Activated CD8-positive, alpha-beta memory T cell treated with anti-CD3 and anti-CD28 coated beads for 4 hours (primary cell): Measurements from ENCODE around the gene SIRT7.

Source experiments
- DNase-seq, 2 donors: peaks; one replicate each; pipeline ENCODE4 v3.0.0-alpha.2; 2020; ENCODE audit warnings: low read depth in 2 of 2

SIRT7 gene

GRCh38 chr17:81905993-81906392 is 12.0 kb downstream of the SIRT7 start:
- no peak for DNase-seq

GRCh38 chr17:81905424-81905875 is 12.5 kb downstream of the SIRT7 start:
- no peak for DNase-seq

GRCh38 chr17:81904600-81905423 is 13.2 kb downstream of the SIRT7 start:
- DNase-seq: no peak

- no peak for DNase-seq
Observed at GRCh38 chr17:81903896-81904599, 13.9 kb downstream of the SIRT7 start.

GRCh38 chr17:81903415-81903831 is 14.6 kb downstream of the SIRT7 start:
- DNase-seq: no peak

GRCh38 chr17:81902653-81903414 is 15.1 kb downstream of the SIRT7 start:
- no peak for DNase-seq

GRCh38 chr17:81902023-81902652 is 15.8 kb downstream of the SIRT7 start, which contains the start of gene NPB:
TSS of gene NPB (plus strand) at chr17:81902238. CDS start at chr17:81902278, 40 bp downstream.
- no peak for DNase-seq

- DNase-seq: no peak
Observed at GRCh38 chr17:81901167-81902022, 16.6 kb downstream of the SIRT7 start.

- no peak for DNase-seq
Observed at GRCh38 chr17:81900181-81900820, 17.7 kb downstream of the SIRT7 start.

GRCh38 chr17:81899514-81900166 is 18.3 kb downstream of the SIRT7 start:
- DNase-seq: no peak

GRCh38 chr17:81898885-81899284 is 19.1 kb downstream of the SIRT7 start:
- DNase-seq: no peak

GRCh38 chr17:81898029-81898866 is 19.7 kb downstream of the SIRT7 start:
- no peak for DNase-seq

- no peak for DNase-seq
Observed at GRCh38 chr17:81895400-81895799, 22.6 kb downstream of the SIRT7 start.

GRCh38 chr17:81891303-81891552 is 26.7 kb downstream of the SIRT7 start:
- no peak for DNase-seq

- no peak for DNase-seq
Observed at GRCh38 chr17:81890447-81891302, 27.3 kb downstream of the SIRT7 start.

GRCh38 chr17:81889602-81890001 is 28.4 kb downstream of the SIRT7 start:
- no peak for DNase-seq

- DNase-seq: no peak
Observed at GRCh38 chr17:81888988-81889595, 28.9 kb downstream of the SIRT7 start.
